Measurements from ENCODE around the gene CUL5. TPM values are rescaled to one million over a fixed set of nuclear protein-coding genes. Genes with fewer than 3 reads are reported as not detected.
"Not testable (repeated sequence)": the region's sequence is repeated elsewhere in the genome, so short reads cannot be mapped to it uniquely, and the experiment has no call there.

Gene CUL5
- polyA plus RNA-seq, 5 donors, result 26.7 to 49.1 (median 44.2) TPM

GRCh38 chr11:108016647-108017046, 7.9 kb downstream of the CUL5 start:
- no peak for DNase-seq

GRCh38 chr11:108018708-108019107, 10.0 kb downstream of the CUL5 start:
- DNase-seq, result no peak

- DNase-seq, result no peak
Measured at GRCh38 chr11:108019870-108020540, 11.3 kb downstream of the CUL5 start.

DNA sequence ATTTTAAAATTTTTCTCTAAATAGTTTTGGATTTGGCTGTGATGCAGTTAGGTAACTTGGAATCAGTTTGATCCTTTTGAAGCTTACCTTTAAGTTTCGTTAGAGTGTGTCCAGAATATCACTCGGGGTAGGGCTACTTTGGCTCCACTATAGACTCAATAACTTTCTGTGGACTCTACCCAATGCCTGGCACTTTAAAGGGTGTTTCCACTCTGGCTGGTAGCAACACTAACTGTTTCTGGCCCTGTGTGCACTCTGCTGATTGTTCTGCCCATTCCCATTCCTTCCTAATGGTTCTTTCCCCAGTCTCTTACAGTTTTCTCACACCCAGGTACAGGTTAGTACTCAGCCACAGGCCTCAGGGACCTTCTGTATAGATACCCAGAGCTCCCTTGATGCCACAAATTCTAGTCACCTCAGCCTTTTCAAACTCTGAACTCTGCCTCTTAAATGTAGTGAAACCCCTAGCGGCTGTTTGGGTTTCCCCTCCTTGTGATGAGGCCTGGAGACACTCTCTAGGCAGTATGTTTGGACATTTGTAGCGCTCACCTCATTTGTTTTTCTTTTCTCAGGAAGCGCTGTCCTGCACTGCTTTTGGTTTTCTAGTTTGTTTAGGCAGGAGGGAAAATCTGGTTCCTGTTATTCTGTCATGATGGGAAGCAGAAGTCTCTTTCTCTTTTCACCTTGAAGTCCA, 16.8 kb downstream of the CUL5 start:
- no peak for DNase-seq

- DNase-seq, result no peak
Measured at GRCh38 chr11:108027057-108027456, 18.4 kb downstream of the CUL5 start.

GRCh38 chr11:108028822-108029441, 20.2 kb downstream of the CUL5 start:
- DNase-seq, result not testable (repeated sequence)

- DNase-seq, result not testable (repeated sequence)
Measured at GRCh38 chr11:108031604-108032003, 22.9 kb downstream of the CUL5 start.

- no peak for DNase-seq
Measured at GRCh38 chr11:108032800-108033199, 24.1 kb downstream of the CUL5 start.

GRCh38 chr11:108034034-108034433, 25.3 kb downstream of the CUL5 start:
- no peak for DNase-seq

DNA sequence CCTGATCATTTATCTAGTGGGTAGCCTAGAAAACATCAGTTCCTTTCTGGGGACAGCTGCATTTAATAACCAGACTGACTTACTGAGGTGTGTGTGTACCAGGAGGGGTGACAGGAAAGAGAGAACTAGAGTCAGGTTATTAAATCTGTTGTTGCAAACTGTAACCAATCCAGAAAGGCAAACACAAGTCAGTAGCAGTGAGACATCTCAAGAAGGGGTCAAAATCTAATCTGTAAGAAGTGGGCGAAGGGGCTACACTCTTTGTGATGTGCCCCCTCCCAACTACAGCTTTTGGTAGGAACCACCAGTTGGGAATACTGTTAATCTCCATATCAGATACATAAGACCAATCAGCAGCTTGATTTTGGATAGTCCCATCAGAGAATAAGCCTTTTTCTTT, 26.3 kb downstream of the CUL5 start:
- no peak for DNase-seq

- DNase-seq, result no peak
Measured at GRCh38 chr11:108035690-108036089, 27.0 kb downstream of the CUL5 start.

DNA sequence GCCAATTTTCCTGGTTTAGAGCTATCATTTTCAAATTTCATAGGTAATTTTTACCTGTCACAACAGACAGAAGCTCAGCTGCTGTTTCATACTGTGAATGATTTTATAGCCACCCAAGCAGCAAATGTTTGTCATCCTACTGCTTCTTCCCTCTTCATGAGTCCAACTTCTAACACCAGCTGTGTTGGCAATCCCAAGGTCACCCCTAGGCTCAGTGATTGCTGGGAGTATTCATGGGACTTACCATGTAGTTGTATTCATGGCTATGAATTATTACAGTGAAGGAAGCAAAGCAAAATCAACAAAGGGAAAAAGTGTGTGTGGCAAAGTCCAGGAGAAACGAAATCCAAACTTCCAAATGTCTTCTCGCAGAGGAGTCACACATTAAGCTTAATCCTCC, 28.5 kb downstream of the CUL5 start:
- no peak for DNase-seq

- peak; percentile 12 to 14 for DNase-seq
Measured at GRCh38 chr11:108037636-108038035, 28.9 kb downstream of the CUL5 start.

DNA sequence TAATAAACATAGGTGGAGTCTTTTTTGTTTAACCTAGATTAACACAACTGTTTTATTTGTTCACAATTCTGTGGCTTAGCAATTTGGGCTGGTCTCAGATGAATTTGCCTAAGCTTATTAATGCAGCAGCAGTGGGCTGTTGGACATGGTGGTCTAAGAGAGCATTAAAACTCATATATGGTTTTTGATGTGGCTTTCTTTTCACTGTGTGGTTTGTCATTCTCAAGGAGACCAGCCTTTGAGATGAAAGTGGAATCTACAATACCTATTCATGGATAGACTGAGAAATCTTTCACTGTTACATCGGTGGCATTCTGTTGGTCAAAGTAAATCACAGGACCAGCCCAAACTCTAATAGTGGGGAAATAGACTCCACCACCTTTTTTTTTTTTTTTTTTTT, 39.6 kb downstream of the CUL5 start:
- no peak for DNase-seq

- no peak for DNase-seq
Measured at GRCh38 chr11:108062336-108062735, 53.6 kb downstream of the CUL5 start.

- DNase-seq, result no peak
Measured at GRCh38 chr11:108063410-108063809, 54.7 kb downstream of the CUL5 start.

DNA sequence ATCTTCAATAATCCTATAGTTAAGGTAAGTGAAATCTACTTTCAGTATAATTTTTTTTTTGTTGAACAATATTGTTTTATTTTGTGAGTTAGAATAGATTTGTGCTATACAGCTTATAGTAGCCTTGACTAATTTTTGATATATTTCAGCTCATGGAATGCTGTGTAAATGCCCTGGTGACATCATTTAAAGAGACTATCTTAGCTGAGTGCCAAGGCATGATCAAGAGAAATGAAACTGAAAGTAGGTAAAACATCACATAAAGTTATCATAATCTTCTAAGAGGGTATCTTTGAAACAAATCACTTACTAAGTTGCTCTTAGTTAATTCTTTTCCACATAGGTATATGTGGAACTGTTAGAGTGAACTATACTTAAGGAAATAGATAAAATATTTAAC, 61.2 kb downstream of the CUL5 start:
- no peak for DNase-seq

- DNase-seq, result no peak
Measured at GRCh38 chr11:108084811-108085210, 76.1 kb downstream of the CUL5 start.

- DNase-seq, result no peak
Measured at GRCh38 chr11:108085672-108086071, 77.0 kb downstream of the CUL5 start.

DNA sequence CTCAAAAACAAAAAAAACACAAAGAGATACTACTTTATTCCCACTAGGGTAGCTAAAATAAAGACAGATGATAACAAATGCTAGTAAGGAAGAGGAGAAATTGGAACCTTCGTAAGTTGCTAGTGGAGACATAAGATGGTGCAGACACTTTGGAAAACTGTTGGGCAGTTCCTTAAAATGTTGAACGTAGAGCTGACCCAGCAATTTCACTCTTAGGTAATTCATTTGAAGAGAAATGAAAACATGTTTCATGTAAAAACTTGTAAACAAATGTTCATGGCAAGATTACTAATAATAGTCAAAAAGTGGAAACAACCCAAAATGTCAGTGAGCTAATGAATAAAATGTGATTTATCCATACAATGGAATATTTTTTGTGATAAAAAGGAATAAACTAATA, 83.4 kb downstream of the CUL5 start:
- no peak for DNase-seq

DNA sequence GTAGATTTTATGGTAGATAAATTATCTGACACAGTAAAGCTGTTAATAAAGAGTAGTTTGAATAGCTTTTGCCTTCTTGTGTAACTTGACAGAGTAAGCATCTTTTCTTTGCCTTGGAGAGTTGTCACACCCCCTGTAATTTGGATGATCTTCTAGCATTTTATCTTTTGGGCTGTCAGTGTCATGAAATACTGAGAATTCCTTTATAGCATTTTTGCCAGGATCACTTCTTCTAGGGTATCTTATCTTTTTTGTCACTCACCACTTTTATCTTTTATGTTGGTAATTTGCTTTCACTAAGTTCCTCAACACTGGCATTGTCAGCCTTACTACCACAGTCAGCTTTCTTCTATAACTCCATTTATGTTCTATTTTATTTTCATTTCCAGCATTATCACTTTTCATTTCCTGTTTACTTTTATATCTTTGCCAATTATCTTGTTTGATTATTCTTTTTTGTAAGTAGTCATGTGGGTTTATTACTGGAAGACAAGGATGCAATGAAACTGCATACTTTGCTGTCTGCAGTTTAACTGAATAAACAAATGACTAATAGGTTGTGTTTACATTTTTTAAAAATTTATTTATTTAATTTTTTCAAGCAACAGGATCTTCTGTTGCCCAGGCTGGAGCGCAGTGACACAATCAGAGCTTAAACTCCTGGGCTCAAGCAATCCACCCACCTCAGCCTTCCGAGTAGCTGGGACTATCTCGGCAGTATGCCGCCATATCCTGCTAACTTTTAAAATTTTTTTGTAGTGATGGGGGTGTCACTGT, 84.6 kb downstream of the CUL5 start:
- no peak for DNase-seq

GRCh38 chr11:108097179-108097578, 88.5 kb downstream of the CUL5 start:
- no peak for DNase-seq

All from right lung (tissue), 5 donors.